LNCaP clone FGC (cell line): Measurements from ENCODE around the gene ZNF133.

Experiments
- DNase-seq: peaks from one replicate; pipeline ENCODE4 v3.0.0-alpha.2; 2011; ENCODE audit warnings: low read depth
- H3K4me3 ChIP-seq: 2 replicates; pipeline ENCODE4 v1.5.1; 2011; ENCODE audit warnings: mild to moderate bottlenecking, low read depth, low read length, control low read depth
- TF ChIP-seq, protein P1 (sequence below): IDR thresholded peaks from 2 replicates; pipeline ENCODE4 v1.5.1; 2012; ENCODE audit warnings: mild to moderate bottlenecking; ENCODE audit not compliant: control insufficient read depth, insufficient read depth; ENCODE audit errors: extremely low read depth

The ZNF133 gene

DNA sequence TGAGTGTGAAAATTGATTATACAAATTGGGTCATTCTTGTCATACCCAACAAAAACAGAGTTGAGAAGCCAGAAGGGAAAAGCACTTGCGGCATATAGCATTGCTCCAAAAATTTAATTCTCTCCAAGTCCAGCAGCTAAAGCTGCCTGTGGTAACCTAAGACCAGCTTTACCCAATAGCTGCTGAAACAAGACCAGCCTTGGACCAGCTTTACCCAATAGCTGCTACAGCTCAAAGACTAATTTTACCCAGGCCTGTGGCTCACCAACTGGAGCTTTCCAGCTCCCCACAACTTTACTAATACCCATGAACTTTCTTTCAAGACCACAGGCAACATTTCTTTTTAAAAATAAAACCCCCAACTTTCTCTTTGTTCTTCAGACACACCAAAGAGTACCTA lies 32.8 kb upstream of the ZNF133 start:
- no peak overlapping the region for H3K4me3 ChIP-seq
- DNase-seq = no peak
- TF ChIP-seq, protein P1, sequence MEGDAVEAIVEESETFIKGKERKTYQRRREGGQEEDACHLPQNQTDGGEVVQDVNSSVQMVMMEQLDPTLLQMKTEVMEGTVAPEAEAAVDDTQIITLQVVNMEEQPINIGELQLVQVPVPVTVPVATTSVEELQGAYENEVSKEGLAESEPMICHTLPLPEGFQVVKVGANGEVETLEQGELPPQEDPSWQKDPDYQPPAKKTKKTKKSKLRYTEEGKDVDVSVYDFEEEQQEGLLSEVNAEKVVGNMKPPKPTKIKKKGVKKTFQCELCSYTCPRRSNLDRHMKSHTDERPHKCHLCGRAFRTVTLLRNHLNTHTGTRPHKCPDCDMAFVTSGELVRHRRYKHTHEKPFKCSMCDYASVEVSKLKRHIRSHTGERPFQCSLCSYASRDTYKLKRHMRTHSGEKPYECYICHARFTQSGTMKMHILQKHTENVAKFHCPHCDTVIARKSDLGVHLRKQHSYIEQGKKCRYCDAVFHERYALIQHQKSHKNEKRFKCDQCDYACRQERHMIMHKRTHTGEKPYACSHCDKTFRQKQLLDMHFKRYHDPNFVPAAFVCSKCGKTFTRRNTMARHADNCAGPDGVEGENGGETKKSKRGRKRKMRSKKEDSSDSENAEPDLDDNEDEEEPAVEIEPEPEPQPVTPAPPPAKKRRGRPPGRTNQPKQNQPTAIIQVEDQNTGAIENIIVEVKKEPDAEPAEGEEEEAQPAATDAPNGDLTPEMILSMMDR = no peak

GRCh38 chr20:18256440-18257090 lies 31.8 kb upstream of the ZNF133 start:
- no peak overlapping the region for H3K4me3 ChIP-seq
- no peak for DNase-seq
- TF ChIP-seq, protein P1 = no peak

- H3K4me3 ChIP-seq = no peak overlapping the region
- TF ChIP-seq, protein P1 = no peak
- no peak for DNase-seq
Measured at GRCh38 chr20:18258126-18258860, 30.0 kb upstream of the ZNF133 start.

- no peak for DNase-seq
- no peak overlapping the region for H3K4me3 ChIP-seq
- TF ChIP-seq, protein P1 = no peak
Measured at GRCh38 chr20:18259730-18260129, 28.6 kb upstream of the ZNF133 start.

- no peak overlapping the region for H3K4me3 ChIP-seq
- DNase-seq = no peak
- TF ChIP-seq, protein P1 = no peak
Measured at GRCh38 chr20:18263723-18264122, 24.6 kb upstream of the ZNF133 start.

GRCh38 chr20:18265441-18265840 lies 22.9 kb upstream of the ZNF133 start:
- TF ChIP-seq, protein P1 = no peak
- no peak for DNase-seq
- no peak overlapping the region for H3K4me3 ChIP-seq
